GM10266 (cell line): ENCODE data around the gene PDIA5.
"Not testable (repeated sequence)": the region's sequence is repeated elsewhere in the genome, so short reads cannot be mapped to it uniquely, and the experiment has no call there.

Experiments
- DNase-seq: peaks from one replicate; pipeline ENCODE4 v3.0.0; 2012; ENCODE audit errors: extremely low spot score
- TF ChIP-seq, protein P1 (sequence below): IDR thresholded peaks from 2 replicates; pipeline ENCODE4 v1.5.1; 2012; ENCODE audit warnings: mild to moderate bottlenecking, low read depth; ENCODE audit not compliant: control insufficient read depth, insufficient read depth; ENCODE audit errors: missing control alignments

Gene PDIA5

GRCh38 chr3:123150449-123151215 is 83.8 kb downstream of the PDIA5 start:
- TF ChIP-seq, protein P1, sequence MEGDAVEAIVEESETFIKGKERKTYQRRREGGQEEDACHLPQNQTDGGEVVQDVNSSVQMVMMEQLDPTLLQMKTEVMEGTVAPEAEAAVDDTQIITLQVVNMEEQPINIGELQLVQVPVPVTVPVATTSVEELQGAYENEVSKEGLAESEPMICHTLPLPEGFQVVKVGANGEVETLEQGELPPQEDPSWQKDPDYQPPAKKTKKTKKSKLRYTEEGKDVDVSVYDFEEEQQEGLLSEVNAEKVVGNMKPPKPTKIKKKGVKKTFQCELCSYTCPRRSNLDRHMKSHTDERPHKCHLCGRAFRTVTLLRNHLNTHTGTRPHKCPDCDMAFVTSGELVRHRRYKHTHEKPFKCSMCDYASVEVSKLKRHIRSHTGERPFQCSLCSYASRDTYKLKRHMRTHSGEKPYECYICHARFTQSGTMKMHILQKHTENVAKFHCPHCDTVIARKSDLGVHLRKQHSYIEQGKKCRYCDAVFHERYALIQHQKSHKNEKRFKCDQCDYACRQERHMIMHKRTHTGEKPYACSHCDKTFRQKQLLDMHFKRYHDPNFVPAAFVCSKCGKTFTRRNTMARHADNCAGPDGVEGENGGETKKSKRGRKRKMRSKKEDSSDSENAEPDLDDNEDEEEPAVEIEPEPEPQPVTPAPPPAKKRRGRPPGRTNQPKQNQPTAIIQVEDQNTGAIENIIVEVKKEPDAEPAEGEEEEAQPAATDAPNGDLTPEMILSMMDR, result no peak
- no peak for DNase-seq

DNA sequence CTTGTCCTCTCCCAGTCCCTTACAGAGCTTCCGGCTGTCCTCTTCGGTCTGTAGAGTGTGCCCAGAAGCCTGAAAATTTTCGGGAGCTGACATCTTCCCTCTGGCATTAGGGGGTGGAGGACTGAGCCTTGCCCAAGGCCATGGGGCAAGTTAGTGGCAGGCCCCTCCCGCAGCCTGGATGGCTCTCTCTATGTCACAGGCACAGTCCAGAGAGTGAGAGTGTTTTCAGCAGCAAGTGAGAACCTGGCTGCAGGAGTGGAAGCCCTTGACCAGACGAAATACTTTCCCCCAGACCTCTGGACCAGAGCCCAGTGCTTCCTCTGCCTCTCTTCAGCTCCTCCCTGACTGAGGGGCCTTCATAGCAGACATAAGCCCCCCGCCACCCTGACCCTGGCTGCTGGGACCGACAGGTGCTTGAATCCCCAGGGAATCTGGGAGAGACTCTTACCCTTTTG is 84.5 kb downstream of the PDIA5 start:
- DNase-seq, result no peak
- TF ChIP-seq, protein P1, result no peak

GRCh38 chr3:123151853-123152420 is 85.1 kb downstream of the PDIA5 start:
- not testable (repeated sequence) for DNase-seq

DNA sequence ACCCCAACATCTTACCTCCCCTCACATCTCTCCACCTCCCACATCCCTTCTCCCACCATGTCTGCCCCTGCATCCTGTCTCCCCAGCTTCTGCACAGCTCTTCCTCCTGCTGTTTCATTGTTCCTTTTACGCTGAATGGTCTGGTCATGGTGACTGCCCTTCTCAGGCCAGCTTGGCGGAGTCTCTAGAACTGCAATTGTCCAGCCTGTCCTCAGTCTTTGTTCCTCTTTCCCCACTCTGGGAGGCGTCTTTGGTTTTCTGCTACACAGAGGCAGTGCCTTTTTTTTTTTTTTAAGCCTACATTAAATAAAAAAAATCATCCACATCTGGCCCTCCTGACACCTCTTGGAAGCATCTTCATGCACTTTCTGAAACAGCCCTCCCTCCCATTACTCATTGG is 85.9 kb downstream of the PDIA5 start:
- DNase-seq, result no peak
- TF ChIP-seq, protein P1, result no peak

- TF ChIP-seq, protein P1, result no peak
- DNase-seq, result no peak
Measured at GRCh38 chr3:123153125-123154019, 86.5 kb downstream of the PDIA5 start.

GRCh38 chr3:123154020-123154985 is 87.5 kb downstream of the PDIA5 start:
- DNase-seq, result no peak
- TF ChIP-seq, protein P1, result no peak
